Activated T-cell treated with anti-CD3 and anti-CD28 coated beads, Interleukin-2, amount 50 U/mL, for 4 hours (primary cell): ENCODE data around the gene EYA2. TPM values are rescaled to one million over a fixed set of nuclear protein-coding genes. Genes with fewer than 3 reads are reported as not detected.

ENCODE experiments used
- ATAC-seq, 2 donors: fragments of 200-7000 bp; cut with Tn5 transposase; one replicate each; pipeline ENCODE4 v1.10.0; 2021
- DNase-seq: peaks from one replicate; pipeline ENCODE4 v3.0.0-alpha.2; 2020
- H3K27me3 Mint-ChIP-seq: one replicate; pipeline ENCODE4 v1.8.0; 2021; ENCODE audit warnings: low read depth, mixed read lengths
- H3K36me3 Mint-ChIP-seq: one replicate; pipeline ENCODE4 v1.8.0; 2022; ENCODE audit warnings: mixed read lengths; ENCODE audit not compliant: insufficient read depth
- H3K4me1 Mint-ChIP-seq: one replicate; pipeline ENCODE4 v1.8.0; 2021; ENCODE audit warnings: low read depth, mixed read lengths
- H3K4me3 Mint-ChIP-seq: one replicate; pipeline ENCODE4 v1.8.0; 2021; ENCODE audit warnings: mild to moderate bottlenecking, moderate library complexity, mixed read lengths
- H3K9me3 Mint-ChIP-seq: one replicate; pipeline ENCODE4 v1.8.0; 2021; ENCODE audit warnings: mixed read lengths
- total RNA-seq, 3 donors: library from RNA; stranded (reverse); gene quantifications; one replicate each; pipeline ENCODE4 v1.2.1, GENCODE V29; 2021

EYA2 gene
- total RNA-seq, 3 donors from 2014 or later = not detected

DNA sequence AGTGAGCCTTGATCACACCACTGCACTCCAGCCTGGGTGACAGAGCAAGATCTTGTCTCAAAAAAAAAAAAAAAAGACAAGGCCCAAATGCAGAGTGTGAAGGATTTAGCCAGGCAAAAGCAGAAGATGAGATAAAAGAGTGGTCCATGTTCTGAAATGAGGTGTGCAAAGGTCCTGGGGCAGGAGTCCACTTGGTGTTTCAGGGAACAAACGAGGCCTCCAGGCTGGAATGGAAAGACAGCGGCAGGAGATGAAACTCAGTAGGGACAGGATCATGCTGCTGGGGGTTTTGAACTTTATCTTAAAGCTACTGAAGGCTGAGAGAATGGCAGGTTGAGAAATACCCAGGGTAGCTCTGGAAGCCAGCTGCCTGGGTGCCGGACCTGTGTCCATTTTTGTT lies 283.6 kb downstream of the EYA2 start:
- Mint-ChIP-seq H3K9me3 (peaks cover 3% of the 10 kb centered on the region), H3K4me1 (no peaks in the 10 kb centered on the region), H3K27me3 (peaks cover 5% of the 10 kb centered on the region), H3K36me3 (no peaks in the 10 kb centered on the region), H3K4me3 (no peak overlapping the region)
- ATAC-seq (no peak), DNase-seq (no peak)

DNA sequence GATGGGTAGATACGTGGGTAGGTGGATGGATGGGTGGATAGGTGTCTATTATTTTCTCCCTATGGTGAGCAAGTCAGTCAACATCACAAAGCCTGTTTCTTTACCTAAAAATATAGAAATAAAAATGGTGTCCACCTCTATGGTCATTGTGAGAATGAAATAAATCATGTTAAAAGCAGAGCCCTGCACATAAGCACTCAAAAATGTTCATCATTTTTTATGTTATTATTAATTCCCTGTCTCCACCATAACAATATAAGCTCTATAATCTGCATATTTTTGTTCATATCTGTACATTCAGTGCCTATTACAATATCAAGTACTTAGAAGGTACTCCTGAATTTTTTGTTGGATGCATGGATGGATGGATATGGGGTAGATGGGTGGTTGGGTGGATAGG lies 284.2 kb downstream of the EYA2 start:
- Mint-ChIP-seq H3K9me3 (peaks cover 3% of the 10 kb centered on the region), H3K27me3 (peaks cover 5% of the 10 kb centered on the region), H3K4me1 (no peaks in the 10 kb centered on the region), H3K36me3 (no peaks in the 10 kb centered on the region), H3K4me3 (no peak overlapping the region)
- ATAC-seq (no peak), DNase-seq (no peak)

DNA sequence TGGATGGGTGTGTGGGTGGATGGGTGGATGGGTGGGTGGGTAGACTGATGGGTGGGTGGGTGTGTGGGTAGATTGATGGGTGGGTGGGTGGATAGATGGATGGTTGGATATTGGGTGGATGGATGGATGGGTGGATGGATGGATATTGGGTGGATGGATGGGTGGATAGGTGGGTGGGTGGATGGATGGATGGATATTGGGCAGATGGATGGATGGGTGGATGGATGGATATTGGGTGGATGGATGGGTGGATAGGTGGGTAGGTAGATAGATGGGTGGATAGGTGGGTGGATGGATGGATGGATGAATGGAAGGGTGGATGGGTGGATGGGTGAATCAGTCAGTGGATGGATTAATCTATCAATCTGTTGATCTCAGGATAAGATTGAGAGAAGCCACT lies 284.6 kb downstream of the EYA2 start:
- DNase-seq = no peak
- no peak overlapping the region for H3K4me3 Mint-ChIP-seq
- no peak for ATAC-seq
- H3K27me3 Mint-ChIP-seq = peaks cover 5% of the 10 kb centered on the region
- no peaks in the 10 kb centered on the region for H3K36me3 Mint-ChIP-seq
- no peaks in the 10 kb centered on the region for H3K4me1 Mint-ChIP-seq
- H3K9me3 Mint-ChIP-seq = peaks cover 3% of the 10 kb centered on the region

DNA sequence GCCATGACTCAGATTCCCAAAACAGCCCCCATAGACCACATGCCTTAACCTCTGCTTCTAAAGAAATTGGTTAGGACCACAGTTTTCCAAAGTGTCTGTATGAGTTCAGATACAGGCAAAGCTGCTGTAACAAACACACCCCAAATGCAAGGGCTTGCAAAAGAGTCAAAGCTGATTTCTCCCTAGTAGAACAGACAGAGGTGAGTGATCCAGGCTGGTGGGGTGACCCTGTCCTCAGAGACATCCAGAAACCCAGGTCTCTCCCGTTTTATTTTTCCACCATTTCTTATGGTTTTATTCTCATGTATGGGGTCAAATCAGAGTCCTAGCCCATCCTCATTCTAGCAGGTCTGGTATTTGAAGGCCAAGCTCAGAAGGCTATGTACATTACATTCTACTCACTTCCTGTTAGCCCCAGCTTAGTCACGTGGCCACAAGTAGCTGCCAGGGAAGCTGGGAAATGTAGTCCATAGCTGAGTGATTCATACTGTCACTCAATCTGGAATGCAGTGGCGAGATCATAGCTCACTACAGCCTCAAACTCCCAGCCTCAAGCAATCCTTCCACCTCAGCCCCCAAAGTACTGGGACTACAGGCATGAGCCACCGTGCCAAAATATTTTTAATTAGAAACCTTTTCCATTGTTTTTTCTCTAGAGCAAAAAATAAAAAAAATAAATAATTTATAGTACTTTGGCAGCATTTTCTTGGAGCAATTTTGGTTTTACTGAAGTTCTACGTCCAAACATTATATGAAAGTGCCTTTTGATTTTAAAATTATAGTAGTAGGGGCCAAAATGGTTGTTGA lies 286.6 kb downstream of the EYA2 start:
- H3K4me3 Mint-ChIP-seq = no peak overlapping the region

DNA sequence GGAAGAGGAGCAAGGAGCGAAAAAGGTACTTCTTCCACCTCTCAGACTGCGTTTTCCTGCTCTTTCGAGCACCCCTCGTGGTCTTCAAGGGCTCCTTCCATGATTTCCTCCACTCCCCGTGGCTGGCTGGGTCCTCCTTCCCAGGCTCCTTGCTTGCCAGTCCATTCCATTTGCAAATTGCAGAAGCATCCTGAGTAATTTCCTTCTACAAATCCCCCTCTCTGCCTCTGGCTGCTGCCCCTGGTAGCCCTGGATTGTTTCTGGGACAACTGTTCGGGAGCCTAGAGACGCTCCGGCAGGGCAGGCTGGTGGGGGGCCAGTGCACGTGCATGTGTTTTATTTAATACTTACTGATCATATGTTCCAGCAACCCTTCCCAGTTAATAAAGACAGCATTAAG lies 288.7 kb downstream of the EYA2 start:
- ATAC-seq (no peak), DNase-seq (no peak)
- Mint-ChIP-seq H3K4me1 (peaks cover 5% of the 10 kb centered on the region), H3K27me3 (peaks cover under 1% of the 10 kb centered on the region), H3K4me3 (no peak overlapping the region), H3K36me3 (no peaks in the 10 kb centered on the region), H3K9me3 (peaks cover 3% of the 10 kb centered on the region)

More for the DNA sequence above, 286.6 kb downstream of the EYA2 start:
- H3K36me3 Mint-ChIP-seq = no peaks in the 10 kb centered on the region
- peak; percentile 50 to 77 for ATAC-seq
- no peaks in the 10 kb centered on the region for H3K27me3 Mint-ChIP-seq
- peaks cover 3% of the 10 kb centered on the region for H3K9me3 Mint-ChIP-seq
- DNase-seq = no peak
- no peaks in the 10 kb centered on the region for H3K4me1 Mint-ChIP-seq

DNA sequence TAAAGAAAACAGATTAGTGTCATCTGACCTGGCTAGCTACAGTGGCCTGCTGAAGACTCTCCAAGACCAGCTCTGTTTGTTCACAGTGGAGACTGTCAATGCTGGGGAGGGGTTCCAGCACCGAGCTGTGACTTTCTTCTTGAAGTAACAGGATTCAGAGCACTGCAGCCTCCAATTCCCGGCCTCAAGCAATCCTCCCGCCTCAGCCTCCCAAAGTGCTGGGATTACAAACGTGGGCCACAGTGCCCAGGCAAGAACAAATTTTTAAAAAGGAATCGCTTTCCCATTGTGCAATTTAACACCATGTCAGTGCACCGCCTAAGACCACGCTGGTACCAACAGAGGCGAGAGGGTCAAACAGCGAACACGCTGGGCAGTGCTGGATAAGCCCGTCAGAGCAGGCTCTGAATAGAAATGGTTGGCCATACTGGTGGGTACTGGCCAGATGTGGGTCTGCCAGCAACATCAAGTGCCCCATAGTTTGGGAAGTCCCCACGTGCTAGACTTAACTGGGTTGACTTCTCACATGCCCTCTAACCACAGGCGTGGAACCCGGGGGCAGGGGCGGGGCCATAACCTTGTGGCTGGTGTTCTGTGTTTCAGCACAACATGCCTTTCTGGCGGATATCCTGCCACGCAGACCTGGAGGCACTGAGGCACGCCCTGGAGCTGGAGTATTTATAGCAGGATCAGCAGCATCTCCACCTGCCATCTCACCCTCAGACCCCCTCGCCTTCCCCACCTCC lies 293.0 kb downstream of the EYA2 start:
- Mint-ChIP-seq H3K9me3 (no peaks in the 10 kb centered on the region), H3K4me1 (peaks cover 8% of the 10 kb centered on the region), H3K4me3 (no peak overlapping the region), H3K36me3 (no peaks in the 10 kb centered on the region), H3K27me3 (peaks cover 12% of the 10 kb centered on the region)
- ATAC-seq = no peak
- no peak for DNase-seq

DNA sequence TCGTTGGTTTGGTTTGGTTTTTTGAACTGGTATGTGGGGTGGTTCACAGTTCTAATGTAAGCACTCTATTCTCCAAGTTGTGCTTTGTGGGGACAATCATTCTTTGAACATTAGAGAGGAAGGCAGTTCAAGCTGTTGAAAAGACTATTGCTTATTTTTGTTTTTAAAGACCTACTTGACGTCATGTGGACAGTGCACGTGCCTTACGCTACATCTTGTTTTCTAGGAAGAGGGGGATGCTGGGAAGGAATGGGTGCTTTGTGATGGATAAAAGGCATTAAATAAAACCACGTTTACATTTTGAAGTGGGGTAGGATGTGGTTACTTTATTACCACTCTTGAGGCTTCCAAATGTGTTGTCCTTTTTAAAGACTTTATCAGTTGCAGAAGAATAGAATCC lies 293.9 kb downstream of the EYA2 start:
- Mint-ChIP-seq H3K4me1 (peaks cover 8% of the 10 kb centered on the region), H3K9me3 (no peaks in the 10 kb centered on the region), H3K4me3 (no peak overlapping the region), H3K36me3 (no peaks in the 10 kb centered on the region), H3K27me3 (peaks cover 16% of the 10 kb centered on the region)
- no peak for DNase-seq
- ATAC-seq = no peak

DNA sequence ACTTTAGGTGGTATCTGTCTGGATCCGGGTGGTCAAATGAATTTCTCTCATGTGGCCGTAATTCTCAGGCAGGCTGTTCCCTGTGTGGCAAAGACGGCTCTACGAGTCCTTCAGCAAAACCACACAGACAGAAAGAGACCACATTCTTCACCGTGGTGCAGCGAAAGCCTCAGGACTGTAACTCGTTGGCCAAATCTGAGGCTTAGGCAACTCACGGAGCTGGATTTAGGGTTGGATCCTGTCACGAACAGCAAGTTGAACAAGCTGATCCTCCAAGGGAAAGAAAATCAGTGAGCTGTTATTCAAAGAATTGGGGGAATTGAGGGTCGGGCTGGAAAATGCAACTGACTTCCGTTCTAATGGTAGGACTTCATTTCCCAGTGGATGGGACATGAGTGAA lies 294.4 kb downstream of the EYA2 start:
- ATAC-seq = no peak
- no peak for DNase-seq
- Mint-ChIP-seq H3K4me3 (no peak overlapping the region), H3K36me3 (no peaks in the 10 kb centered on the region), H3K27me3 (peaks cover 16% of the 10 kb centered on the region), H3K9me3 (no peaks in the 10 kb centered on the region), H3K4me1 (peaks cover 8% of the 10 kb centered on the region)

DNA sequence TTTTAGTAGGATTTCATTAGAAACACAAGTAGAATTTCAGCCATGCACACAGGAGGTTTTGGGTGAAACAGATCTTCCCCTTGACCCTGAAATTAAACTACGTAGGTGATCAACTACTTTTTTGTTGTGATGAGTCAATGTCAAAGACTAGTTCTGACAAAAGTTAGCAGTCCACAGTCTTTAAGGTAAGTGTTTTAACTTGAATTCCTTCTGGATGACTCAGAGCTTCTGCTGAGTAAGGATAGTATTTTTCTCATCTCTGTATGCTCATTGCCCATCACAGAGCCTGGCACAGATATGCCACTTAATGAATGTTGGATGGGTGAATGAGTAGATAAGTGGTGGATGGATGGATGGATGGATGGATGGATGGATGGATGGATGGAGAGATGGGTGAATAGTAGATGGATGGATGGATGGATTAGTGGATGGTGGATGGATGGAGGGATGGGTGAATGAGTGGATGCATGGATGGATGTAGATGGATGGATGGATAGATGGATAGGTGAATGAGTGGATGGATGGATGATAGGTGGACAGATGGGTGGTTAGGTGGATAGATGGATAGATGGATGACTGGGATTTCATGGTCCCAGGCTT lies 296.5 kb downstream of the EYA2 start:
- no peak overlapping the region for H3K4me3 Mint-ChIP-seq
- peaks cover 8% of the 10 kb centered on the region for H3K4me1 Mint-ChIP-seq
- DNase-seq (no peak), ATAC-seq (peak; percentile 60 to 66)
- no peaks in the 10 kb centered on the region for H3K9me3 Mint-ChIP-seq
- H3K27me3 Mint-ChIP-seq = peaks cover 18% of the 10 kb centered on the region
- no peaks in the 10 kb centered on the region for H3K36me3 Mint-ChIP-seq

DNA sequence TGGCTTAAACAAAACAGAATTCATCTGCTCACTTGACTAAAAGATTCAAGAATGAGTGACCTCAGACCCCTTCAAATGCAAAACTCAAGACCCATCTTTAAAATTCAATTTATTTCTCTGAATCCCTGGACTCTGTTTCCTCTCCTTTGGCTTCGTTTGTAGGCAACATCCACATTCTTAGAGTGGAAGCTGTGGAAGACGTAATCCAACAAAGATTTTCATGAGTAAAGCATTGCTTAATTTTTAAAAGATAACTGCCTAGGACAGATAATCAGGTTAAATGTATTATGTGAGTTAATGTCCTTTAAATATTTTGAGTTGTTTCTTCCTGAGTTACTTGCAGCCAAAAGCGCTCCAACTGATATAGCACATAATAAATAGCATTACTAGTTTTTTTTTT lies 297.3 kb downstream of the EYA2 start:
- Mint-ChIP-seq H3K36me3 (no peaks in the 10 kb centered on the region), H3K27me3 (peaks cover 20% of the 10 kb centered on the region), H3K4me1 (peaks cover 14% of the 10 kb centered on the region), H3K4me3 (no peak overlapping the region), H3K9me3 (no peaks in the 10 kb centered on the region)
- no peak for DNase-seq
- no peak for ATAC-seq

DNA sequence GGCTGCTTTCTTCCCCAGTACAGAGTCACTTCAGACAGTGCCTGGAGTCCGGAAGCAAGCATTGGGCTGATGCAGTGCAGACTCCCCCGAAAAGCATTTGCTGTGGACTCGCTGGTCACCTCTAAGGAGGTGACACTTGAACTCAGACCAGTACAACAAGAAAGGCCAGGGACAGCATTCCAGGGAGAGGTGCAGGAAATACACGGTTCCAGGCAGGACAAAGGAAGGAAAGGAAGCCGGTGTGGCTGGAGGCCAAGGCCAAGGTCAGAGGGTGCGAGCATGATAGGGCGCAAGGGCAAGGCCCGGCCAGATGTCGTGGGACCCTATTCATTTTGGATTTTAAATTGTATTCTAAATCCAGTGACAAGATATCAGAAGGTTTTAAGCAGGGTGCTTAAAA lies 300.9 kb downstream of the EYA2 start:
- H3K4me1 Mint-ChIP-seq = peaks cover 6% of the 10 kb centered on the region
- H3K9me3 Mint-ChIP-seq = no peaks in the 10 kb centered on the region
- DNase-seq (no peak), ATAC-seq (no peak)
- H3K4me3 Mint-ChIP-seq = no peak overlapping the region
- no peaks in the 10 kb centered on the region for H3K36me3 Mint-ChIP-seq
- peaks cover 11% of the 10 kb centered on the region for H3K27me3 Mint-ChIP-seq

DNA sequence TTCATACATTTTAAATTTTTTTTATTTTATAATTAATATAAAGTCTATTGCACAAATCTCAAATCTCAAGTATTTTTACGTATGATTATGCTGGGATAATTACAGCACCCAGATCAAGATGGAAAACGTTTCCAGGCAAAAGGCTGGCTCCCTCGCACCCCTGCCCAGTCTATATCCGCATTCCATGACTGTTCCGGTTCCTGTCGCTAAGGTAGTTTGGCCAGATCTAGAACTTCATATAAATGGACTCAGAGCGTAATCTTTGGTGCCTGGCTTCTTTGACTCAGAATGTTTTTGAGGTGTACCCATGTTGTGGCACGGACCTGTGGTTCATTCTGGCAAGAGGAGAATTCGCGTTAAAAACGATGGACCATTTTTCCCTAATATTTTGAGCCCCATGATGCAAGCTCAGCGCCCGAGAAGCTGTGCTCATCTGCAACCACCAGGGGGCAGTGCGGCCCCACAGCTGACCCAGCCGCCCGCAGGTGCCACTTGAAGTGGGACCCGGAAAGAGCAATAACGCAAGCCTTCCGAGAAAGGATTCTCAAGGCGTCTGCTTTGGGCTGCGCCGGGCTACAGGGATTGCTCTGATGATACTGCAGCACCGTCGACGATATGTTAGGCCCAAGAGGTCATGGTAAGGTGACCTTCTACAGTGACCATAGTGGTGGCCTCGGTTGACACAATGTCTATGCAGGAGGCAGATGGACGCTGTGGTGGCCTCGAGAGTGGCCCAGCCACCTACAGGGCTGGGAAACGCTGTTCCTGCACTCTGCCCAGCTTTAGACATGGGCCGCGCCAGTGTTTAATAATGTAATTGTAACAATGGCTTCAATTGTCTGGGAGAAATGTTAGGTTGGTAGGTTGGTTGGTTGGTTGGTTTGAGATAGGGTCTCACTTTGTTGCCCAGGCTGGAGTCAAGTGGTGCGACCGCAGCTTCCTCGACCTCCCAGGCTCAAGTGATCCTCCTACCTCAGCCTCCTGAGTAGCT lies 301.7 kb downstream of the EYA2 start:
- Mint-ChIP-seq H3K27me3 (peaks cover 11% of the 10 kb centered on the region), H3K4me3 (no peak overlapping the region), H3K9me3 (no peaks in the 10 kb centered on the region), H3K36me3 (no peaks in the 10 kb centered on the region), H3K4me1 (peaks cover 6% of the 10 kb centered on the region)
- DNase-seq (peak; percentile 54), ATAC-seq (peak; percentile 48 to 65)

DNA sequence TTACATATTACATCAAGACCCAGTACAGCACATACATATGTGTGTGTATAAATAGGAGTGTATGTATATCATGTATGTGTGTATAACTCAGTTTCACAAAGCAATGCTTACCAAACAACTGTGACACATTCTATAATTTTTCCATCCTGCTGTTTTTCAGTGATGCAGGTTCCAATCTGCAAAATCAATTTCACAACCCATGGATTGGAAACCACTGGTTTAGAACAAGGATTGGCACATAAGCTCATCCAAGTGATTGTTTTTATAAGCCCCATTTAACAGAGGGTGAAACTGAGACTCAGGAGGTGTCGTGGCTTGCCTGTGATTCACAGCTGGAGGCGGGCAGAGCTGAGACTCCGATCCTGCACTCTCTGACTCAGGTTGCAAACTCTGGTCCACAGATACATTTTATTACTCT lies 303.6 kb downstream of the EYA2 start:
- peaks cover 6% of the 10 kb centered on the region for H3K4me1 Mint-ChIP-seq
- no peak overlapping the region for H3K4me3 Mint-ChIP-seq
- H3K36me3 Mint-ChIP-seq = no peaks in the 10 kb centered on the region
- DNase-seq = no peak
- H3K9me3 Mint-ChIP-seq = no peaks in the 10 kb centered on the region
- H3K27me3 Mint-ChIP-seq = peaks cover 5% of the 10 kb centered on the region
- ATAC-seq = peak; percentile 89 to 92
